HepG2 (cell line): ENCODE measurements around the gene ZDHHC24. TPM values are rescaled to one million over a fixed set of nuclear protein-coding genes. Genes with fewer than 3 reads are reported as not detected.

Source experiments
- ATAC-seq: fragments of 200-7000 bp; cut with Tn5 transposase; 3 replicates; pipeline ENCODE4 v1.9.1; 2020; ENCODE audit warnings: mild to moderate bottlenecking, moderate library complexity
- BruUV-seq: library from RNA; stranded (reverse); fragments of 400-500 nt; replicated peaks from 2 replicates; lab custom pipeline; 2021; lab: Mats Ljungman, UMichigan
- CTCF ChIA-PET: fragments of 300-600 bp; formaldehyde crosslinking; extraction: SDS; loops from one replicate; lab custom pipeline; 2021; ENCODE audit warnings: low total read pairs, inconsistent platforms, low intra/inter-chr PET ratio; lab: Yijun Ruan, JAX
- POLR2A ChIA-PET: fragments of 350-600 bp; sonication (Branson Sonifier 250); formaldehyde crosslinking; loops from one replicate; lab custom pipeline; 2020; ENCODE audit warnings: antibody characterized with exemption, inconsistent platforms; lab: Yijun Ruan, JAX
- DNase-seq: peaks from one replicate; pipeline ENCODE4 v3.0.0-alpha.2; 2015; ENCODE audit warnings: low spot score
- FAIRE-seq: peaks from 3 replicates; lab custom pipeline; 2011; peaks lifted over from hg19 to GRCh38; lab: Jason Lieb, UNC
- H2AFZ ChIP-seq: one replicate; pipeline ENCODE4 v1.6.1; 2011; ENCODE audit warnings: low read length, inconsistent platforms
- H3K27ac ChIP-seq: fragments of 300-600 bp; 3 replicates; pipeline ENCODE4 v1.8.0; 2011; ENCODE audit warnings: mixed run types, mild to moderate bottlenecking, mixed read lengths, low read length, inconsistent platforms; ENCODE audit not compliant: insufficient read depth; ENCODE audit errors: extremely low read length
- H3K27me3 ChIP-seq, 2 experiments: fragments of 200-600 bp in 1 of 2; 2 replicates in 1 of 2; 3 replicates in 1 of 2; pipeline versions ENCODE4 v1.6.0 to v1.8.0; 2011; ENCODE audit warnings: low read length in 2 of 2, mild to moderate bottlenecking in 2 of 2, moderate library complexity in 2 of 2, inconsistent platforms in 1 of 2; ENCODE audit not compliant: insufficient read depth in 2 of 2, control insufficient read depth in 1 of 2
- H3K36me3 ChIP-seq, 2 experiments: fragments of 200-600 bp in 1 of 2; replicated peaks in 1 of 2; 2 replicates in 1 of 2; 3 replicates in 1 of 2; pipeline versions ENCODE4 v1.5.1 to v1.8.0; 2011; ENCODE audit warnings: low read length in 2 of 2, inconsistent platforms in 1 of 2; ENCODE audit not compliant: insufficient read depth in 2 of 2, control insufficient read depth in 1 of 2
- H3K4me1 ChIP-seq: 2 replicates; pipeline ENCODE4 v1.5.1; 2012; ENCODE audit warnings: low read length, inconsistent platforms; ENCODE audit not compliant: insufficient read depth
- H3K4me2 ChIP-seq: 2 replicates; pipeline ENCODE4 v1.6.0; 2011; ENCODE audit warnings: low read depth, low read length, inconsistent platforms
- H3K4me3 ChIP-seq, 3 experiments: fragments of 200-600 bp in 1 of 3; sonication (generic), shearing (Covaris generic) in 1 of 3; replicated peaks in 1 of 3; 2 replicates each; pipeline ENCODE4 v1.5.1; 2011 to 2016; ENCODE audit warnings: low read length in 3 of 3, inconsistent platforms in 2 of 3, low read depth in 2 of 3, mild to moderate bottlenecking in 2 of 3, control low read depth in 1 of 3, mixed read lengths in 1 of 3; ENCODE audit not compliant: insufficient read depth in 1 of 3
- H3K79me2 ChIP-seq: one replicate; pipeline ENCODE4 v1.6.1; 2011; ENCODE audit warnings: low read length, inconsistent platforms; ENCODE audit not compliant: insufficient read depth
- H3K9ac ChIP-seq: 2 replicates; pipeline ENCODE4 v1.6.0; 2011; ENCODE audit warnings: mild to moderate bottlenecking, low read depth, low read length, inconsistent platforms; ENCODE audit not compliant: insufficient read depth
- H3K9me3 ChIP-seq: 2 replicates; pipeline ENCODE4 v1.5.1; 2012; ENCODE audit warnings: mild to moderate bottlenecking, low read length
- H4K20me1 ChIP-seq: 2 replicates; pipeline ENCODE4 v1.6.0; 2011; ENCODE audit warnings: inconsistent platforms, mild to moderate bottlenecking, low read length, moderate library complexity; ENCODE audit not compliant: insufficient read depth
- ARNT2 ChIP-seq: sonication (generic); formaldehyde crosslinking; IDR thresholded peaks from 2 replicates; pipeline ENCODE4 v1.8.0; 2022; ENCODE audit warnings: mild to moderate bottlenecking, low read depth, missing genetic modification reagents, moderate library complexity
- BRCA1 ChIP-seq: sonication (generic); formaldehyde crosslinking; IDR thresholded peaks from 2 replicates; pipeline ENCODE4 v1.4.0; 2020; ENCODE audit warnings: missing genetic modification reagents
- CEBPZ ChIP-seq: IDR thresholded peaks from 2 replicates; pipeline ENCODE4 v1.6.1; 2012; ENCODE audit warnings: low read length, improper control_type of control experiment
- CREB1 ChIP-seq, 2 experiments: fragments of 450-650 bp in 1 of 2; IDR thresholded peaks; 2 replicates each; pipeline ENCODE4 v1.6.1; 2016 to 2017; ENCODE audit warnings: control low read depth in 1 of 2, mild to moderate bottlenecking in 1 of 2, missing compliant biosample characterization in 1 of 2, missing genetic modification characterization in 1 of 2
- ELK4 ChIP-seq: sonication (generic); formaldehyde crosslinking; IDR thresholded peaks from 2 replicates; pipeline ENCODE4 v1.9.0; 2021; ENCODE audit warnings: missing genetic modification reagents, borderline replicate concordance
- JDP2 ChIP-seq: sonication (generic); formaldehyde crosslinking; IDR thresholded peaks from 2 replicates; pipeline ENCODE4 v1.8.1; 2022; ENCODE audit warnings: missing genetic modification reagents, borderline replicate concordance
- NCOR1 ChIP-seq: fragments of 200-600 bp; sonication (generic); IDR thresholded peaks from 2 replicates; pipeline ENCODE4 v1.7.0; 2017; ENCODE audit warnings: antibody characterized with exemption, low read length, borderline replicate concordance
- NR2C2 ChIP-seq: sonication (generic); formaldehyde crosslinking; IDR thresholded peaks from 2 replicates; pipeline ENCODE4 v1.4.0; 2020; ENCODE audit warnings: missing genetic modification reagents, mild to moderate bottlenecking, moderate library complexity, borderline replicate concordance
- PLRG1 ChIP-seq: fragments of 450-650 bp; conservative IDR thresholded peaks from 2 replicates; pipeline ENCODE4 v1.6.1; 2016
- SMARCE1 ChIP-seq: fragments of 450-650 bp; IDR thresholded peaks from 2 replicates; pipeline ENCODE4 v1.6.1; 2017; ENCODE audit warnings: borderline replicate concordance
- SOX6 ChIP-seq, 2 experiments: fragments of 450-650 bp in 1 of 2; sonication (generic) in 1 of 2; formaldehyde crosslinking in 1 of 2; IDR thresholded peaks; 2 replicates each; pipeline versions ENCODE4 v1.4.0 to v1.6.1; 2017 to 2020; ENCODE audit warnings: antibody characterized with exemption in 1 of 2, mild to moderate bottlenecking in 1 of 2, missing genetic modification reagents in 1 of 2
- SPEN ChIP-seq: sonication (generic); formaldehyde crosslinking; IDR thresholded peaks from 2 replicates; pipeline ENCODE4 v1.5.1; 2020; ENCODE audit warnings: low read depth, mild to moderate bottlenecking, missing genetic modification reagents
- TOPORS ChIP-seq: sonication (generic); formaldehyde crosslinking; IDR thresholded peaks from 2 replicates; pipeline ENCODE4 v1.8.0; 2023; ENCODE audit warnings: mild to moderate bottlenecking, missing genetic modification reagents
- U2AF1 ChIP-seq: fragments of 200-400 bp; formaldehyde crosslinking; optimal IDR thresholded peaks from 2 replicates; pipeline ENCODE3; 2017; ENCODE audit warnings: mild to moderate bottlenecking, low read depth, low read length
- ZNF280B ChIP-seq: sonication (generic); formaldehyde crosslinking; IDR thresholded peaks from 2 replicates; pipeline ENCODE4 v1.5.0; 2020; ENCODE audit warnings: missing genetic modification reagents, mild to moderate bottlenecking, borderline replicate concordance
- ZNF768 ChIP-seq: sonication (generic); formaldehyde crosslinking; IDR thresholded peaks from 2 replicates; pipeline ENCODE4 v1.4.0; 2020; ENCODE audit warnings: missing genetic modification reagents
- WGBS: methylation state at CpG from one replicate; pipeline ENCODE4 v1.1.6; 2017; ENCODE audit warnings: low lambda C conversion rate; 5-methylcytosine and 5-hydroxymethylcytosine counted together
- in situ Hi-C: cut with HindIII; loops from 2 replicates; pipeline ENCODE4 v1.10.0; 2017; ENCODE audit warnings: low pct_unique_long_range_greater_than_20kb; ENCODE audit not compliant: extremely low pct_ligation_motif_present
- intact Hi-C: fragments of 100-400 bp; cut with micrococcal nuclease; formaldehyde crosslinking; loops from one replicate; pipeline ENCODE4 v1.10.0; 2022; ENCODE audit not compliant: unreplicated experiment
- polyA plus RNA-seq, 8 experiments: library from polyadenylated mRNA; depleted of rRNA in 3 of 8; stranded (reverse) in 7 of 8; unstranded in 1 of 8; fragments of >200 nt; fragmentation: Illumina TruSeq in 4 of 8; extraction: Trizol in 4 of 8; gene quantifications; 2 replicates each; pipeline versions ENCODE4 v1.2.1 to v1.2.3, GENCODE V29; 2011 to 2016; ENCODE audit warnings: low read depth in 4 of 8, missing spikeins in 1 of 8, mixed read lengths in 1 of 8; ENCODE audit not compliant: insufficient read depth in 1 of 8
- total RNA-seq, 5 experiments: library from RNA; depleted of rRNA; stranded (reverse); fragments of >200 nt; fragmentation: Illumina TruSeq; extraction: Trizol; gene quantifications; 2 replicates each; pipeline ENCODE4 v1.2.3, GENCODE V29; 2016; ENCODE audit warnings: low read depth in 1 of 5

ZDHHC24 gene
- total and polyA plus RNA-seq, 2 of the 13 experiments (the other 11 are each of a cell fraction or from before 2014, with no cell fraction given): 4.3 TPM

- Histone ChIP-seq H3K27ac (no peak overlapping the region), H3K36me3 (no peaks in the 10 kb centered on the region), H3K9me3 (no peaks in the 10 kb centered on the region), H3K4me3 (no peak overlapping the region), H3K27me3 (no peaks in the 10 kb centered on the region; a peak in 3 of 5 replicates), H4K20me1 (no peaks in the 10 kb centered on the region), H3K79me2 (no peaks in the 10 kb centered on the region), H2AFZ (no peak overlapping the region), H3K4me1 (peaks cover 14% of the 10 kb centered on the region), H3K9ac (no peak overlapping the region), H3K4me2 (no peak overlapping the region)
- no TSS peak for BruUV-seq
- ChIA-PET CTCF (no interaction called here), POLR2A (no interaction called here)
- WGBS: 89% methylated on average over 4 of the region's 4 CpGs
- intact Hi-C loops (no loop called here), in situ Hi-C loops (no loop called here)
- ATAC-seq: no peak
- no peak for DNase-seq
- TF ChIP-seq CEBPZ: no peak
- TF ChIP-seq NCOR1: no peak
- no peak for TF ChIP-seq ZNF768 (CRISPR knock-in tag)
- TF ChIP-seq JDP2 (CRISPR knock-in tag): no peak
- no peak for TF ChIP-seq BRCA1 (CRISPR knock-in tag)
- no peak for TF ChIP-seq ZNF280B
- no peak for TF ChIP-seq SOX6 (IDR thresholded peaks at IDR 0.05)
- no peak for TF ChIP-seq SOX6 (CRISPR knock-in tag; IDR thresholded peaks at IDR 0.05)
- TF ChIP-seq ELK4: no peak
- TF ChIP-seq SPEN (CRISPR knock-in tag): no peak
- no peak for TF ChIP-seq CREB1 (IDR thresholded peaks at IDR 0.05)
- TF ChIP-seq CREB1 (CRISPR knock-in tag; IDR thresholded peaks at IDR 0.05): no peak
- TF ChIP-seq NR2C2 (CRISPR knock-in tag): no peak
- TF ChIP-seq U2AF1: no peak
- TF ChIP-seq SMARCE1: no peak
- no peak for TF ChIP-seq ARNT2
- TF ChIP-seq TOPORS (CRISPR knock-in tag): no peak
- TF ChIP-seq PLRG1: no peak
- FAIRE-seq: no peak
These were observed 4.0 kb downstream of the ZDHHC24 start for GRCh38 chr11:66541892-66542291.
